ENCODE measurements around the gene FANCC.
A peak's percentile ranks its signal among the peaks of the same experiment; 100 is the strongest.

FANCC gene

DNA sequence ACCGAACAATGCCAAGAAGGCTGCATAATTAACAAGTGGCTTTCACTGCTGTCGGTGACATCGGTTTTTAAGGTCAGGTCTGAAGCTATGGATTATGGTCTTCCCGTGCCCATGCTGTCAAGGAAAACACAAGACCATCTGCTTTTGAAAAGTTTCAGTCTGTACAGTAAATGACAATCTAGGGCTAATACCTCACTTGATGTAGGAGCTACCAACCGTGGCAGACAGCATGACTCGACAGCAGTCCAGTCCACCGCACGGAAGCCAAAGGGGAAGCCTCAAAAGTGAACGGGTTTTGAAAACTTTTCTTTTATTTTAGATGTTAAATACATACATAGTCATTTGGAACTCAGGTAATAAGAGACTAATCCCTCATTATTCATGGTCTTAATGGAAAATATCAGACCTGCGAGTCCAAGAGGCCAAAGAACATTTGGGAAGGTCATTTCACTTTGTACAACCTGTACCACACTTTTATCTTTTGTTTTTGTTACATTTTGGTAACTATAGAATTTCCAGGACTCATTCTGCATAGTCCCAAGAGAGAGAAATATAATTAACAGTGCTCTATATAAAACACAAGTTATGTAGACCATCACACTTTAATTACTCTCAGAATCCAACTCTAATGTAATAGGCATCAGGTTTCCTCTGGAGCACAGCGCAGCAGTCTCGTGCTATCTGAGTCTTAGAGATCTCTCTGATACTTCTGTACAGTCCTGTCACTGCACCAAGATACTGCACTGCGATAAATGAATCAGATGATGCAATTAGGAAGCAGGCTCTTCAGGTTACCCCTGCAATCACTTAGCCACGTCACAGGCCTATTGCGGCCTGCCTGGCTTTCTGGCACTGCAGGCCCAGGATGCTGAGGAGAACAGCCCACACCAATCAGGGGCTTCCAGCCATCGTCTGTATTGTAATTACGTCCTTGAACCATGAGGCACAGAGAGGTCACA lies 184.9 kb downstream of the FANCC start:
- in situ Hi-C loops (cut with HindIII; ENCODE audit: low pct_unique_long_range_greater_than_20kb, low sequenced_read_pairs): no loop called here
- no peak for TF ChIP-seq JUND (IDR thresholded peaks at IDR 0.05; ENCODE audit: low read depth)
- no peak for DNase-seq (ENCODE audit: low read depth in 1 of 2, low spot score in 1 of 2)

DNA sequence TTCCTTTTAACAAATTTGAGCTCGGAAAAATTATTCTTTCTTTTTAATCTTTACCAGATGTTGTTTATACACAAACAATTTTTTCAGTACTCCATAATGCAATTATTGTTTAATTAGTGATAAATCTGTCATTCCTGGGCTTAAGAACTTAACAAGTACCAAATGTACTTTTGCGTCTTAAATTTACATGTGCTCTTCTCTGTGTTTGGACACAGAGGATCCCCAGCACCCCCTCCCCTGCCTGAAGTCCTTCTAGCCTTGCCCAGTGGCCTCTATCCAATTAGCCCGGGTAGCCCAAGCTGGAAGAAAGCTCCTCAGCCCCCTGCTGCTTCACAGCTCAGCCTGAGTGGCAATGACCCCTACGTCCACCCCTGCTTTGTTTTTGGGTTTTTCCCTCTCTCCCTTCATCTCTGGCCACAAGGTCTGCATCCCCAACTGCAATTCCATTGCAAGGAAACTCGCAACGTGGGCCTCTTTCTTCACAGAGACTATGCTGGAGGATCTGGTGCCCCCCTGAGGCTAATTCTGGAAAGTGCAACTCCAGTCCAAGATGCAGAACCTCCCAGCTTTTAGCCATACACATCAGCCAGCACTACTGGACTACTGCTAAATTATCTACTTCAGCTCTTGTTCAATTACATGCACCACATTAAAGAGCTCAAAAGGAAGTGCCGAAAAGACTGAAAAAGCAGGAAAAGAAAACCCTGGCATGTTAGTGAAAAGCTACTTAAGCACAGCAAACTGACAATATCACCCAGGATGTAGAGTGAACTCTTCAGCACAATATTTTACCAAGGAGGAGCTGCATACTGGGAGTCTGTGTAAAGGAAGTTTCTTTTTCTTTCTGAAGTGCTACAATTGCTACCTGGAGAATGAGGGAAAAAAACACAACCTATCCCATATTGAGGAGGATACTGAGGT lies 186.2 kb downstream of the FANCC start:
- in situ Hi-C loops (cut with HindIII; ENCODE audit: low pct_unique_long_range_greater_than_20kb, low sequenced_read_pairs): no loop called here
- peak; percentile 15 to 70 for DNase-seq (ENCODE audit: low read depth in 1 of 2, low spot score in 1 of 2)
- TF ChIP-seq JUND (IDR thresholded peaks at IDR 0.05; ENCODE audit: low read depth): no peak

DNA sequence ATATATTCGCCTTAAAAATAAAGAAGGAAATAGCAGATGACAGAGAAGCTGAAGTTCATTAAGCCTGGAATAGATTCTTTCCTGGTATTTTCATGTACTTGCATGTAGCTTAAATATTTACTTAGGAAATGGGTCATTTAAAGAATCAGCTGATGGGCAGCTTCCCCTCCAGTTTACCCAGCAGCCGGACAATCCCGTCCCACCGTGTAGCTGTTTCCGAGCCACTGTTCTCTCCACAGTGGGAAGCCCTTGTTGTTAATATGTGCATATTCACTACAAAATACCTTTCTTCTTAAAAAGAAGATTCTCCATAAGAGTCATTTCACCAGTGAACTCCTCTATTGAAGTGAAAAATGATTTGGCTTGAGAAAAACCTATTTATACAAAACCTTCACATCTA lies 187.0 kb downstream of the FANCC start:
- no peak for TF ChIP-seq JUND (IDR thresholded peaks at IDR 0.05; ENCODE audit: low read depth)
- DNase-seq (ENCODE audit: low read depth in 1 of 2, low spot score in 1 of 2): no peak
- in situ Hi-C loops (cut with HindIII; ENCODE audit: low pct_unique_long_range_greater_than_20kb, low sequenced_read_pairs): no loop called here

DNA sequence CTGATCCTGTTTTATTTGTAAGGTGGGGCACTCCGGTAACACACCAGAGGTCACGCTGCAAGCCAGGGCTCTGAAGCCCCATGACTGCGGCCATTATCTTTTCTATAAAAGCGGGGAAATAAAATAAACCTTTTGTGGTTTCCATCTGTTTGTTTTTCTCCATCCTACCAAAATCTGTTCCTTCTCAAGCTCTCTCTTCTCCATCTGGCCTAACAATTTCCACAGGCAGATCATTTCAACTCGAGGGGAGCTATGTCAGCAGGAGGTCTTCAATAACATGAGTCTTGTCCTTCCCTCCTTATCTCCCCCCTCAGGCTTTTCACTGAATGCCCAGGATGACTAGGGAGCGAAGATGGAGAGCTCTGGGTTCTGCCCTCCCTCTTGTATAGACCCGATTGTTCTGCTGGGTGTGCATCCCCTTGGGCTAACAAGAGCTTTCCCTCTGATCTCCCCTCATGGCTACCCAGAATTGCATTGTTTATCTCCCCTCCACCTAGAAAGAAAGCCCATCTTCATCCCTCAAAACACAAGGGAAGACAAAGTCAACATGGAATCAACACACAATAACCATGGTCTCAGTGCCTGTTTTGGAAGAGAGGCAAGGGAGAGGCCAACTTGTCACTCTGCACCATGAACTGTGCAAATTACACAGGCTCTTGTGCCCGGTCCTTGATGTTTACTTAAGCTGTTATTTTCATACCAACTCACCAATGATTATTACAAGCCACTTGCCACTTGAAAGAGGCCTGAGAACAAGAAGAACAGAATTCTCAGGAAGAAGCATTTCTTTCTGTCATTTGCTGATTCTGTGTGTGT lies 187.8 kb downstream of the FANCC start:
- no peak for TF ChIP-seq JUND (IDR thresholded peaks at IDR 0.05; ENCODE audit: low read depth)
- in situ Hi-C loops (cut with HindIII; ENCODE audit: low pct_unique_long_range_greater_than_20kb, low sequenced_read_pairs): no loop called here
- no peak for DNase-seq (ENCODE audit: low read depth in 1 of 2, low spot score in 1 of 2)

DNA sequence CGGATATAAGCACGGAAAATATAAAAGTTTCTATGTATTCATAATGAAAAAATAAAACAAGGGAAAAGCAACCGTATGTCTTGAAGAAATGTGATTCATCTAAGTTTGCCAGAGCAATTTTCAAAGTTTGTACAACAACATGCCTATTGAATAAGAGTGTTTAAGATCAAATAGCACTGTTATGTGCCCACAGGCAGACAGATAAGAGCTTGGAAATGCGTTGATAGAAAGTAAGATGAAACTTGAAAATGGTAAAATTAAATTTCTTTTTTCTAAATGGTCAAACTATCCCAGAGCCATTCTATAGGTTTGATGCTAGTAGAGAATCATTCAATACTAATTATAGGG lies 189.4 kb downstream of the FANCC start:
- no peak for TF ChIP-seq JUND (IDR thresholded peaks at IDR 0.05; ENCODE audit: low read depth)
- in situ Hi-C loops (cut with HindIII; ENCODE audit: low pct_unique_long_range_greater_than_20kb, low sequenced_read_pairs): no loop called here
- DNase-seq (ENCODE audit: low read depth in 1 of 2, low spot score in 1 of 2): no peak

DNA sequence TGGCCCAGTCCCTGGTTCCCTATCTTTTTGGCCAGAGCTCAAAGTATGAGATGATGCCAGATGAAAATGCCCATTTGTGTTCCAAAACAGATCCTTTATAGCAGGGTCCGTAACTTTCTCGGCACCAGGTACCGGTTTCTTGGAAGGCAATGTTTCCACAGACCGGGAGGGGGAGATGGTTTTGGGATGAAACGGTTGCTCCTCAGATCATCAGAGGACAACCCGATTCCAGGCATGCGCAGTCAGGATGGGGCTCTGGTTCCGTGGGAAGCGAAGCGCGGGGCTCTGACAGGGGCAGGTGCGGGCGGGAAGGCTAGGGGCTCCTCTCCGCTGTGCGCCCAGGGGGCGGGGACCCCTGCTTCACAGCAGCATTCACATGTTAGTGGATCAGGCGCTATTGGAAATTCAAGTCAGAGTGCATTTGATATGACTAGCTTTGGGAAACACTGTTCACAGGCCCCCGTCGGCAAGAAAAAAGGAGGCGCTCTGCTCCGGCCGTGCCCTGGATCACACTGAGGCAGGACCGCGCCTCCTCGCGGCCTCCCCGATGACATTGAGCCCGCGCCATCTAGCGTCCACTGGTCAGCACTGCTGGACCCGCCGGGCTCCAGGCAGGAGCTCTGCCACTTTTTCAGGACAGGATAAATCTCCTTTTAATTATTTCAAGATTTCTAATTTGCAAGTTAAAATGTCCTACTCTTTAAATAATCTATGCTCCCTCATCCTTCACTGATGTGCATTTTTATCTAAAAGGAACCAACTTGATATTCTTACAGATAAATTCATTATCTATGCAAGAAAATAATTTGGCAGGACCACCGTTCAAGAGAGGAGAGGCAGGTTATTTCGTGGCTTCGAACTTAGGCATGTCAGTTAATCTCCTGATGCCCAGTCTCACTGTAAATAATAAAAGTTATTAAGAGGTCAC lies 190.0 kb downstream of the FANCC start:
- TF ChIP-seq JUND (IDR thresholded peaks at IDR 0.05; ENCODE audit: low read depth): no peak
- in situ Hi-C loops (cut with HindIII; ENCODE audit: low pct_unique_long_range_greater_than_20kb, low sequenced_read_pairs): no loop called here
- peak; percentile 23 to 79 for DNase-seq (ENCODE audit: low read depth in 1 of 2, low spot score in 1 of 2)

DNA sequence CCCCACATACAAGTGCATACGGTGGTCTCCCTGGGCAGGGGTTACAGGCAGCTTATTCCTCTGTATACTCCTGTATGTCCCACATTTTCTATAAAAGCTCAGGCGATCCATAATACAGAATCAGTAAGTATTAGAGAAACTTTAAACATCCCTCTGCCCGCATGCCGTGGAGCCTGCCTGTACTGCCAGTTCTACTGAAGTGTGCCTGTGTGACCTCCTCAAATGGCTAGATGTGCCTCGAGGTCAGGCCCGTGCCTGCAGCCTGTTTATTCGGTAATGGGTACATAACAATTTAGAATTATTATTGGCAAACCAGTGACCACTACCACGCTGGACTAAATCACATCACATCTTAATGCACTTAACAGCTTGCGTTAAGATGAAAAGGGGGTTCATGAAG lies 190.8 kb downstream of the FANCC start:
- TF ChIP-seq JUND (IDR thresholded peaks at IDR 0.05; ENCODE audit: low read depth): no peak
- in situ Hi-C loops (cut with HindIII; ENCODE audit: low pct_unique_long_range_greater_than_20kb, low sequenced_read_pairs): no loop called here
- no peak for DNase-seq (ENCODE audit: low read depth in 1 of 2, low spot score in 1 of 2)

DNA sequence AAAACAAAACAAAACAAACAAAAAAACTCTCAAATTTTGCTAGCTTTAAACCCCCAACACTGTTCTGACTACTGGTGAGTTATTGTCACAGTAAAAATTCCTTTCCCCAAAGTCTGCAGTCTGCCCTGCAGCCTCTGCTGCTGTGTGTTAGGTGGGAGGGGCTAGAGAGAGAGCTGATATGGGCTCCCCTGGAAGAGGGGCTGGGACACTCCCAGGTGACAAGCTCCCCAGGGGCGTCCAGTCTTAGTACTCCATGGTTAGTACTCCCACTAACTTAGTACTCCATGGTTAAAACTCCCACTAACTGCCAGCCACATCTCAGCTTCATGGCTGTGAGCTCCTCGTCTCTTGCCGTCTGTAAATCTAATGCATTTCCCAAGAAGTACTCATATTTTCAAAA lies 191.9 kb downstream of the FANCC start:
- DNase-seq (ENCODE audit: low read depth in 1 of 2, low spot score in 1 of 2): no peak
- no peak for TF ChIP-seq JUND (IDR thresholded peaks at IDR 0.05; ENCODE audit: low read depth)
- in situ Hi-C loops (cut with HindIII; ENCODE audit: low pct_unique_long_range_greater_than_20kb, low sequenced_read_pairs): no loop called here

DNA sequence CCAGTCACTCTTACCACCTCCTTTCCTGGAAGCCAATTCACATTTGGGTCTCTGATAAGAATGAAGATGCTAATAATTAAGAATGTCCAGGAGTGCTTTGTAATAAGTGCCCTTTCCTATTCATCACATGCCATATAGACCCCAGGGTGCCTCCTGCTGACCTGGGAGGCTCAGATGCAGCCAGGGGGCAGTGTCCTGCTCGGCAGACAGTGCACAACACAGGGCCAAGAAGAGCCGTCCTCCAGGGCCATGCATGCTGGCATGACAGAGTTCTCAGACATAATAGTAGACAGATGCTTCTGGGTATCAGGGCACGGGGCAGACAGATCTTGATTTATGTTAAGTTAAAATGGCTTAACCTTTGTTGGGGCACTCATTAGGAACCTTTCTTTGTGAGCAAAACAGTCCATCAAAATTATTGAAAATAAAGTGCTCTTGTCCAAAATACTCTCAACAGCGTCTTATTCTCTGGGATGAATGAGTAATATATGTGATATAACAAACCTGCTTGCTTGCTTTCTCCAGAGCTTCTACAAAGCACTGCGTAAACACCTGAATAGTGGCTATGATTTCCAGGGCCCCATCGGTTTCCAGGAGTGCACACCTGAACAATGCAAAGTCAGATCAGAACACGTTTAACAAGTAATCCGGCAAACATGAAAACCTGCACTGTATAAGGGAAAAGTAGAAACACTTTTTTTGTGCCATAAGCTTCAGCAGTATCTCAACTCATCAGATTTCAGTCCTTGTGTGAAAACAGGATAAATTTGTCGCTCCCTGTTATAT lies 192.7 kb downstream of the FANCC start:
- DNase-seq (ENCODE audit: low read depth in 1 of 2, low spot score in 1 of 2): peak in 1 of 2 experiments; percentile 39
- in situ Hi-C loops (cut with HindIII; ENCODE audit: low pct_unique_long_range_greater_than_20kb, low sequenced_read_pairs): no loop called here
- TF ChIP-seq JUND (IDR thresholded peaks at IDR 0.05; ENCODE audit: low read depth): no peak

DNA sequence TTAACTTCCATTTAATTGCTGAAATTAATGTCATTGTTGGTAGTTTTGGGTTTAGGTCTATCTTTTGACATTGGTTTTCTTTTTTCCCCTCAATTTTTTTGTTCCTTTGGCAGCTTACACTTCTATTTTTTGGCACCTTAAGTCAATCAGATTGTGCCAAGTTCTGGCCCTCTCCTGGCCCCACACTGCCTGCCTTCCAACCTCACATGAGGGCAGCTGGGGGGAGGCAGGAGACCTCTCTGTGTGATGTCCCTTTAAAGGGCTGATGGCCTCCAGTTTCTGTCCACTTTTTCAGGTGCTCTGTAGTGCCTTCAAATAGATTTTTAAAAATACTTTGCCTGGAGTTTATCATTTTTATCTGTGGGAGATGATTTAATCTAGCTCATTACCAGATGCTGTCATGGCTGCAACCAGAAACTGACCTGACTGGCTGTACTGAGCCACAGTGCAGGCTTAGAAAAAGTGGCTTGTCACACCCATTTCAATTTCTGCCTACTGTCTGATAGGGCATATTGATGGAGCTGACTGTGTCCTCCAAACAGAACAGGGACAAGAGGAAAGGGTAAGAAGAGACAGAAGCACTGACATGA lies 196.6 kb downstream of the FANCC start:
- no peak for TF ChIP-seq JUND (IDR thresholded peaks at IDR 0.05; ENCODE audit: low read depth)
- in situ Hi-C loops (cut with HindIII; ENCODE audit: low pct_unique_long_range_greater_than_20kb, low sequenced_read_pairs): no loop called here
- no peak for DNase-seq (ENCODE audit: low read depth in 1 of 2, low spot score in 1 of 2)
